GM12872 (cell line): ENCODE measurements around the gene RPL27.

ENCODE experiments used
- TF ChIP-seq, protein P1 (sequence below): IDR thresholded peaks from 3 replicates; pipeline ENCODE4 v1.5.1; 2011; ENCODE audit warnings: low read depth, mild to moderate bottlenecking, low read length, moderate library complexity; ENCODE audit not compliant: insufficient read depth

The RPL27 gene

DNA sequence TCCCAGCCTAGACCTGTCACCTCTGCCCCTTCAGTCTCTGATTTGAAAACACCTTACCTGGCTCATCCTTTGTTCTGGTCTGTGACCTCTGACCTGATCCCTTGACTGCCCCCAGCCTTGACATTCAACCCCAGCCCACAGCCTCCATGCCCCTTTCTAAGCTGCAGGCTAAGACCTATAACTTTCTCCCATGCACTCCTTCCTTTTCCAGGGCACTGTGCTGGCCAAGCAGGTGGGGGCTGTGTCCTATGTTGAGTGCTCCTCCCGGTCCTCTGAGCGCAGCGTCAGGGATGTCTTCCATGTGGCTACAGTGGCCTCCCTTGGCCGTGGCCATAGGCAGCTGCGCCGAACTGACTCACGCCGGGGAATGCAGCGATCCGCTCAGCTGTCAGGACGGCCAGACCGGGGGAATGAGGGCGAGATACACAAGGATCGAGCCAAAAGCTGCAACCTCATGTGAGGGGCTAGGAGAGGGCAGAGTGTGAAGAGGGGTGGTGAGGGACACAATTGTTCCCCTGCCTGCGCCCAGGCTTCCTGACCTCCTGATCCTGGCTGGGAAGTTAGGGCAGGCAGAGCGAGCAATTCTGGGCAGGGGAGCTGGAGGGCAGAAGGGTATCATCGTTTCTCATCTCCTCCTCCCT lies 30.1 kb downstream of the RPL27 start:
- TF ChIP-seq, protein P1, sequence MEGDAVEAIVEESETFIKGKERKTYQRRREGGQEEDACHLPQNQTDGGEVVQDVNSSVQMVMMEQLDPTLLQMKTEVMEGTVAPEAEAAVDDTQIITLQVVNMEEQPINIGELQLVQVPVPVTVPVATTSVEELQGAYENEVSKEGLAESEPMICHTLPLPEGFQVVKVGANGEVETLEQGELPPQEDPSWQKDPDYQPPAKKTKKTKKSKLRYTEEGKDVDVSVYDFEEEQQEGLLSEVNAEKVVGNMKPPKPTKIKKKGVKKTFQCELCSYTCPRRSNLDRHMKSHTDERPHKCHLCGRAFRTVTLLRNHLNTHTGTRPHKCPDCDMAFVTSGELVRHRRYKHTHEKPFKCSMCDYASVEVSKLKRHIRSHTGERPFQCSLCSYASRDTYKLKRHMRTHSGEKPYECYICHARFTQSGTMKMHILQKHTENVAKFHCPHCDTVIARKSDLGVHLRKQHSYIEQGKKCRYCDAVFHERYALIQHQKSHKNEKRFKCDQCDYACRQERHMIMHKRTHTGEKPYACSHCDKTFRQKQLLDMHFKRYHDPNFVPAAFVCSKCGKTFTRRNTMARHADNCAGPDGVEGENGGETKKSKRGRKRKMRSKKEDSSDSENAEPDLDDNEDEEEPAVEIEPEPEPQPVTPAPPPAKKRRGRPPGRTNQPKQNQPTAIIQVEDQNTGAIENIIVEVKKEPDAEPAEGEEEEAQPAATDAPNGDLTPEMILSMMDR = no peak

DNA sequence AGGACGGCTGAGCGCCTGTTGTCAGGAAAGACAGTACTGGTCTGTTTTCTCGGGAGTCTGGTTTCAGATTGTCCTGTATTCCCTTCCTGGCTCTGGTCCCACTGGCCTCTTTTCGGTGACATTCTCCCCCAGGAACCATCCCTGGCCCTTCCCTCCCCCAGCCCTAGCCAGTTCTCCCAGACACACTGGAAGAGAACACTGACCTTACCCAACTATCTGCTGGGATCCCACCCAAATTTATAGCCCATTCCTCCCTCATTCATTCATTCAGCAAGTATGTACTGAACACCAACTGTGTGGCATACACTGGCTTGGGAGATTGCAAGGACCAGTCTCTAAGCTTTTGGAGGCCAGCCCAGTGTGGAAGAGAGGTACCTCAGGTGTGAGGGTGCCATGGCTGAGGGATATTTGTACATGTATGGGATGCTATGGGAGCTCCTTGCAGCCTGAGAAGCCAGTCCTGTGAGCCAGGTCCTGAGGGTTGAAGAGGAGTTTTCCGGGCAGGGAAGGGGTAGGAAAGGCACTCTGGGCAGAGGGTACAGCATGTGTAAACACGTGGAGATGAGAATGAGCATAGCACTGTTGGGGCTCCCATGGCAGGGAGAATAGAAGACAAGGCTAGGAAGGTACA lies 32.0 kb downstream of the RPL27 start:
- TF ChIP-seq, protein P1 = no peak

DNA sequence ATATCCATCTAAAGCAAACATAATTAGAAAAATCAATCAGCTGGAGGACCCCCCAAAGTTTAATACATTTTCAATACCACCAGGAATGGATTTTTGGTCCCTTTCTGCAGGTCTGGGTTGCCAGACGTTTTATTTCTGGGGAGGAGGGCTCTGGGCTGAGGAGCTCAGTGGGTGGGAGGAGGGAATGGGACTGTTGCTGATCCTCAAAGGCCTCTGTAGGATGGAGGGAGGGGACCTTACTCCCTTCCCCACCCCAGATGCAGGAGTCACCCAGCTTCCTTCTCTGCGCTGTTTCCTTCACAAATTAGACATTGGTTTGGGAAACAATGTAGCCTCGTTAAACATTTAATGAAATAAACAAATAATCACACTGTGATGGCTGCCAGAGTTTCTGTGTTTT lies 33.4 kb downstream of the RPL27 start:
- TF ChIP-seq, protein P1 = no peak

DNA sequence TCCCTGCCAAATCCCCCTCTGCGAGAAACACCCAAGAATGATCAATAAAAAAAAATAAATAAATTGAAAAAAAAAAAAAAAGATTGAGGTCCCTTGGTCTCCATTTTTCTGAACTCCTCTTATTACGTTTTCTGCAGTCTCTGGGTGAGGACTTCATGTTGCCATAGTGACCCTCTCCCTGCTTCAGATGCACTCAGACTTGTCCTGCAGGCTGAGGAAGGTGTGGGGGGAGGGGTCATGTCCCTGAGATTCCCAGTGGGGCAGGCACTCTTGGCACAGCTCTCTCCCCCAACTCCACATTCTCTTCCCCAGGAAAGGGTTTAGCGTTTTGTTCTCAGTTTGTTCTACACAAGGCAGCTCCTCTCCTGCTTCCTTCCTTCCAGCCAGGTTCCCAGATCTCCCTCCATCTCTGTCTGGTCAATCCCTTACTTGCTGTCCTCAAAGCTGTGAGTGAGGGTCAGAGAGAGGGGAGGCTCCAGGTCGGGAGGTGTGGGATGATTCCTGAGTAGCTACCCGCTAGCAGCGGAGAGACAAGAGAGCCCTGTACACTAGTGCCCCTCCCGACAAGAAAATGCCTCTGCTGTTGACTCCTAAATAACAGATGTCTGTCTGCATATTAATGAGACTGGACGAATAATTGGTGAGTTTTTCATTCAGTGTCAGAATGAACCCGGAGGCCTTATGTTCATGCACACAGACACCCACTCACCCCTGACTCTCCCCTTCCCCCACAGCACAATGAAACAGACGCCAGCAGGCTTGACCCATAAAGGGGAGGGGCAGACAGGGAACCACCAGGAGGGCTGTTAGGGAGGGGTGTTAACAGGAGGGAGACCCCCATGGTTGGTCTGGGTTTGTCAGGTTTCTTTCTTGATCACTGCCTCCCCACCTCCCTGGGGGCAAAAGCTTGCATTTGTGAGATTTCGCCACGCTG lies 36.0 kb downstream of the RPL27 start:
- TF ChIP-seq, protein P1 = no peak

DNA sequence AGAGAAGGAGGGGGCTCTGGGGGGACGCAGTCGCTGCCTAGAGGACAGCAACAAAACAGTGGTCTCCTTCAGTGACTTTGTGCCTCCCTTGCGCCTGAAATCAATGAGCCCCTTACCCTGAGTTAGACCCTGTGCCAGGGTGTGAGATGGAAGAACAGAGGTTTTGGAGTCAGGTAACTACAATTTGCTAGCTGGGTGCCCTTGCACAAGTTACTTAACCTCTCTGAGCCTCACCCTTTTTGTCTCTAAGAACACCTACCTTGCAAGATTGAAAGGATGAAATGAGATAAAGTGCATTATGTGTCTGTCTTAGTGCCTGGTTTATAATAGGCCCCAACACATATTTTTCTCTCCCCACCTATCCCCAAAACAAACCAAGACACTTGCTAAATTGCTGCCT lies 36.7 kb downstream of the RPL27 start:
- TF ChIP-seq, protein P1 = no peak

DNA sequence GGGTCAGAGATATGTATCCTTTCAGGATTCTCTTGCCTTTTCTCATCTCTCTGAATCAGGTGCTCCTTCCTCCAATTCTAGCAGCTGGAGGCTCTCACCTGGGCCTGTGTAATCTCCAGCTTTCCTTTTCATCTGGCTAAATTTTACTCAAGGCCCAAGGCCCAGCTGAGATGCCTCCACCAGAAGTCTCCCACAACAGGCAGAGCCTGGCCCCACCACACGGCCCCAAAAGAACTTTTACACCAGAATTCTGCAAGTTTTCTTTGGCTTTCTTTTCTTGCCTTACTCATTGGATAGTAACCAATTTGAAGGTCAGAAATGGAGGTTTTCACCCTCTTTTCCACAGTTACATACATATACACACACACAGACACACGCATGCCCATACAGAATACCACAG lies 41.4 kb downstream of the RPL27 start:
- TF ChIP-seq, protein P1 = no peak

DNA sequence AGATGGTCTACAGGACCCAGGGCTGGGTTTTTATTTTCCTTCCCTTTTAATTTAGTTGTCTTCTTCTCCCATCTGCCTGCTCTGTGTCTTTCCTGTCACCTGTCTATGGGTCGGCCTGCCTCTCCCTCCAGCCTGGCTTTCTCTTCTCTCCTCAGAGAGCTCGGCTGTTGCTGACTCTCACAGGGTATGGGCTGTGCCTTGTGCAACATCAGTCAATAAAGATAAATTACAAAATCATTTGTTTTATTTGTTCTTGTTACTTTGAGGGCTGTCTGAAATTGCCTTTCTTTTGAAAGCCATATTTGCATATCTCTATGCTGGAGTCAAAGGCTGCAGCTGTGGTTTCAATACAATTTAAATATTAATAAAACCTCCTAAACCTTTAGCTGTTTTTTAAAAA lies 42.4 kb downstream of the RPL27 start:
- TF ChIP-seq, protein P1 = no peak
